AG20443 (cell line): ENCODE data around the gene KDM1A.

Source experiments
- DNase-seq: peaks from one replicate; pipeline ENCODE4 v3.0.0; 2012; ENCODE audit warnings: low spot score, mixed read lengths

Gene KDM1A

GRCh38 chr1:23110391-23110790 is 91.1 kb downstream of the KDM1A start:
- DNase-seq: no peak

GRCh38 chr1:23111600-23112535 is 92.6 kb downstream of the KDM1A start:
- no peak for DNase-seq

- DNase-seq: no peak
Observed at GRCh38 chr1:23114424-23115079, 95.3 kb downstream of the KDM1A start.

GRCh38 chr1:23116216-23116836 is 97.1 kb downstream of the KDM1A start:
- no peak for DNase-seq

- no peak for DNase-seq
Observed at GRCh38 chr1:23116921-23117699, 97.8 kb downstream of the KDM1A start.

GRCh38 chr1:23118407-23118806 is 99.1 kb downstream of the KDM1A start:
- DNase-seq: no peak

- peak; percentile 14 for DNase-seq
Observed at GRCh38 chr1:23118957-23119792, 99.9 kb downstream of the KDM1A start.

GRCh38 chr1:23120383-23120782 is 101.1 kb downstream of the KDM1A start:
- no peak for DNase-seq

GRCh38 chr1:23122023-23122748 is 102.9 kb downstream of the KDM1A start:
- DNase-seq: peak; percentile 38

- DNase-seq: no peak
Observed at GRCh38 chr1:23122796-23123195, 103.5 kb downstream of the KDM1A start.

GRCh38 chr1:23123528-23123927 is 104.3 kb downstream of the KDM1A start:
- no peak for DNase-seq

- no peak for DNase-seq
Observed at GRCh38 chr1:23124259-23125026, 105.2 kb downstream of the KDM1A start.

GRCh38 chr1:23125489-23125888 is 106.2 kb downstream of the KDM1A start:
- no peak for DNase-seq

GRCh38 chr1:23126200-23126599 is 106.9 kb downstream of the KDM1A start:
- DNase-seq: no peak

- no peak for DNase-seq
Observed at GRCh38 chr1:23126801-23127200, 107.5 kb downstream of the KDM1A start.

GRCh38 chr1:23129846-23130245 is 110.6 kb downstream of the KDM1A start:
- DNase-seq: no peak

- no peak for DNase-seq
Observed at GRCh38 chr1:23132033-23132432, 112.8 kb downstream of the KDM1A start.
